Stimulated activated CD4-positive, alpha-beta T cell treated with anti-CD3 and anti-CD28 coated beads, Interleukin-12 subunit alpha, Interleukin-12 subunit beta, amount 100 ng/mL, for 4 hours (primary cell): ENCODE results near the gene CCDC144A.
"Not testable (repeated sequence)": the region's sequence is repeated elsewhere in the genome, so short reads cannot be mapped to it uniquely, and the experiment has no call there.

Experiments used
- DNase-seq: peaks from one replicate; pipeline ENCODE4 v3.0.0-alpha.2; 2020

The CCDC144A gene

DNA sequence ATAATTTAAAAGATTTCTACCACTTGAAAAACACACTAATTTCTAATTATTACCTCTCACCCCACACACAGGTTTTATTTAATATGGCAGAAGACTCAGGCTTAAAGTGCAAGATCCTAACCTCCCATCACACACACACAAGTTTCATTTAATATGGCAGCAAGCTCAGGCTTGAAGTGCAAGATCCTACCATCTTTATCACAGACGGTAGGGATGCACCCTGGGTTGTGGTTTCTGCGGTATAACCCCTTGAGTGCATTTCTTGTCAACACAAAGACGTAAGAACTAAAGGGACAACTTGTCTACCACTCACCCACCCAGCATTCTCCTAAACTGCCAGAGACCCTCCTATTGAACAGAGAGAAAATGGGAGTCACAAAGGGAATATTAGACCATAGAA is 68.1 kb downstream of the CCDC144A start:
- DNase-seq = not testable (repeated sequence)

DNA sequence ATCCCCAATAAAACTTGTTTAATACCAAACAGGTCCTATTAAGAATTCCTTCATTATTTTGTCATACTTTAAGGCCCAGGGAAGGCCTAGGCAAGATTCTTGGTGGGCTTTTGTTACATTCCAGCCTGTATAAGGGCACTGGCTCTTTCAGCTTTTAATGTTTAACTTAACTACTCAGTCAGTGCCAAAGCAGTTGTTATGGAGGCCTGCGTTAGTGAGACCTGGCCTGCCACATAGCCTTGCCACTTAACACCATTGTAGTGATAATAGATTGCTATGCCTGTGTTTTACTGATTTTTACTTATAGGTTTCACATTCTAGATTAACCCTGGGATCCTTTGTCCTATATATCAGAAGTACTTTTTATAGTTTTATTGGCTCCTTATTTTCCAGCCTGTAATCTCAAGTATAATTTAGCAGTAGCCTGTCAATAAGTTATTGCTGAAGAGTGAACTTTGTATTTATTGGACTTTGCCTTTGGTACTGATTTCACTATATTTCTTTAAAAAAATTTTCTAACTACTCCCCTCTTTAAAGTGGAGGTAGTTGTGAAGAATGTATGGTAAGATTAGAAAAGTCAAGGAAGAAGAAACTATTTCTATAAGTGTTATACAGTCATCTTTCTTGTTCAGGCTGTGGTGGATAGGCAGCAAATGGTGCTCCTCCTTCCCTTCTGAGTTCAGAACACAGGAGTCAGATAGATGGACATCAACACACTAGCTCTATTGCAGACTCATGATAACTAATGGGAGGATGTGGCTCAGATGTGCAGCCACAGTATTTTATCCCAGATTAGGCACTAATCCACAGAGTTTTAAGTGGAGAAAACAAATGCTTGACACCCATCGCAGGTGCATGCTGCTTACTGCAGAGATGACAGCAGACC is 78.5 kb downstream of the CCDC144A start:
- not testable (repeated sequence) for DNase-seq

DNA sequence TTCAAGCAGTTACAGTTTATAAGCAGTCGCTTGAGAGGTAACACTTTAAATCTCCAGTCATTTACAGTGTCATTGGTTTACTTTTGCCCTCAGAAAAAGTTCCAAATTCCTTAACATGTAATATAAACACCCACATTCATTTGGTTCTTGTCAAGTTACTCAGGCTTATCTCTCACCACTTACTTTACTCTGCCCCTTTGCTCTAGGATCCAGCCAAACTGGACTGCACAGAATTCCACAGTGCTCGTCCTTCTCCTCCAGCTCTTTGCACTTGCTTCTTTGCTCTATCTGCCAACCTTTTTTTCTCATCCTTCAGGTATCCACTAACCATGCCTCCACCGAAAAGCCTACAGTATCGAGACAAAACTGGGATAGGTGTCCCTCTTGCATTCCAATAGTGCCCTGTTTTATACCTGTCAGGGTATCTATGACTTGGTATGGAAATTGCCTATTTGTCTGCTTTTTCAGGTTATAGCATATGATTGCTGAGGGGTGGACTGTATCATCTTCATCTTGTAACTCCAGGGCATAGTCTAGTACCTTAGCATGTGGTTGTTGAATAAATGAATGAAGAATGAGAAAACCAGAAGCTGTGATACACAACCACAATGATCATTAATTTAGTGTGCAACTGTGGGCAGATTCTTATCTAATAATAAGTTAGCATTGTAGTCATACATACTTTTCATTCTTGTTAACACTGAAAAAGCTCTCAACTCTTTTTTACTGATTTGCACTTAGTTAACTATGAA is 82.5 kb downstream of the CCDC144A start:
- not testable (repeated sequence) for DNase-seq

DNA sequence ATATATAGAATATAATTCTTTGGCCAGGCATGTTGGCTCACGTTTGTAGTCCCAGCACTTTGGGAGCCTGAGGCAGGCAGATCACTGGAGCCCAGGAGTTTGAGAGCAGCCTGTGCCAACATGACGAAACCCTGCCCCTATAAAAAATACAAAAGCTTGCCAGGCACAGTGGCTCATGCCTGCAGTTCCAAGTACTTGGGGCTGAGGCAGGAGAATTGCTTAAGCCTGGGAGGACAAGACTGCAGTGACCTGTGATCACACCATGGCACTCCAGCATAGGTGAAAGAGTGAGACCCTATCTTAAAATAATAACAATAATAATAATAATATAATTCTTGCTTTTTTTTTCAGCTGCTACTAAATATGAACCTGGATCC is 83.1 kb downstream of the CCDC144A start:
- not testable (repeated sequence) for DNase-seq

DNA sequence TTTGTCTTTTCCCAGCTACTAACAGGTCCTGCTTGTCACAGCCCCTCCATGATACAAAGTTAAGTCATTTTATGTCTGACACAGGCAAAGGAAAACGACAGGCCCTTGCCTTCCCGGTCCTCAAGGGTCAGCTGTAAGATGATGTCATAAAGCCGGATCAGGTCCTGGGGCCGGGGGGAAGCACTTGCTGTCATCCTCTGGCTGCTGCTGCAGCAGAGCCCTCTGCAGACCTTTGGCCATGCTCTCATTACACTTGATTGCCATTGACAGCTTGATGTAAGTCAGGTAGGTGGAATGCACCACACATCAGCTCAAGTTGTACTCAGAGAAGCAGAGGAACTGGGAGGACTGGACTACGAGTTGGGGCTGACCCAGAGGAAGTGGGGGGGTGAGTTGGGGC is 97.8 kb downstream of the CCDC144A start:
- DNase-seq = not testable (repeated sequence)

DNA sequence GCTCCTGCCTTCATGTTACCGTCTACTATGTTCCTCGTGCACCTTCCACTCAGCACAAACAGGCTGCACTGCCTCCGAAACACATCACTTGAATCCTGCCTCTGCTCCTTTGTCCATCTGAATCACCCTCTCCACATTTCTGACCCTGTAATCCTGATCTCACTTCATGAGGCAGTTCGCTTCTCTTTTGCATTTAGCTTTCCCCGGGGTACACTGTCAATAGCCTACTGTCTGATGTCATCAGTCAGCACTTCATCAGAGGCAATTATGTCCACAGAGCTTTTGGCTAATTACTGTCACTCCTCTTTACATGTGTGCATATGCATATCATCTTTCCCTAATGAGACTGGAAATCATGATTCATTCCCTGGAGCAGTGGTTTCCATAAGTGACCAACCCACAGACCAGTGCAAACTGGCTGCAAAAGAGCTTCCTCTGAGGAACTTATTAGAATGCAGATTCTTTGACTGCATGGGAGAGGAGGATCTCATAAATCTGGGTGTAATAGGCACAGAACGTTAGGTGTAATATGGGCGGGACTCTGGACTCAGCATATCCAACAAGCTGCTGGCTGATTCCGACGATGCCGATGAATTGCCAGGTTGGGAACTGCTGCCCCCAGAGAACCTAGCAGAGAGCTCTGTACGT is 99.0 kb downstream of the CCDC144A start:
- DNase-seq = not testable (repeated sequence)

DNA sequence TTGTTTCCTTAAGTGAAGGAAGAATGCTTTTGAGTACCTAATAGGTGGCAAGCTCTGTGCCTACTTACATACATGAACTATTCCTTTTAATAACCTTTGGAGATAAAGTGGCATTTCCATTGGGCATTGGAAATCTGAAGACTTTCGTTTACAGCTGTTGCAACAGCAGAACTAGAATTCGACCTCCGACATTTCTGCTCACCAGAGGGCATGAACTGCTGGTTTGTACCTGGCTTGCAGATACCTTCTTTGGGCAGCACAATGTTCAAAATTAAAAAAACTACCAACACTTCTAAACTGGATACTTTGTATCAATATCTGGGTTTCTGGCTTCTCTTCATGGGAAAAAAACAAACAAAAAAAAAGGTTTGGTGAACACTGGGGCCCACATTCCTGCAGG is 99.6 kb downstream of the CCDC144A start:
- not testable (repeated sequence) for DNase-seq

DNA sequence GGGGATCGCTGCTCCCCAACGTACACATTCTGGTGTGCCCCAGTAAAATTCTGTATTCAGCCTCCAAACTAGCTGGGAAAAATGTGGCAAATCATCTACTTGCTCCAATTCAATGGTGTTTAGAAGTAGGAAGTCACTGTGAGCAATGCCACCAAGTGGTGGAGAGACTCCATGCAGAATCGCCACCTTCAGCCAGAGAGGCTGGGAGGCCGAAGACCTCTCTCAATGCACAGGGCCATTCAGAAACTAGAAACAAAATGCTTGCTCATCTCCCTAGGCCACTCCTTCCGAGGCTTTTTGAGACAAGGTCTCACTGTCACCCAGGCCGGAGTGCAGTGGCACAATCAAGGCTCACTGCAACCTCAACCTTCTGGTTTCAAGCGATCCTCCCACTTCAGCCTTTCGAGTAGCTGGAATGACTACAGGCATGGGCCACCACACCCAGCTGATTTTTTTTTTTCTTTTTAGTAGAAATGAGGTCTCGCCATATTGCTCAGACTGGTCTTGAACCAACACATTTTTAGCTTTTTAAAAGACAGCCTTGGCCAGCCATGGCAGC is 100.4 kb downstream of the CCDC144A start:
- DNase-seq = not testable (repeated sequence)

DNA sequence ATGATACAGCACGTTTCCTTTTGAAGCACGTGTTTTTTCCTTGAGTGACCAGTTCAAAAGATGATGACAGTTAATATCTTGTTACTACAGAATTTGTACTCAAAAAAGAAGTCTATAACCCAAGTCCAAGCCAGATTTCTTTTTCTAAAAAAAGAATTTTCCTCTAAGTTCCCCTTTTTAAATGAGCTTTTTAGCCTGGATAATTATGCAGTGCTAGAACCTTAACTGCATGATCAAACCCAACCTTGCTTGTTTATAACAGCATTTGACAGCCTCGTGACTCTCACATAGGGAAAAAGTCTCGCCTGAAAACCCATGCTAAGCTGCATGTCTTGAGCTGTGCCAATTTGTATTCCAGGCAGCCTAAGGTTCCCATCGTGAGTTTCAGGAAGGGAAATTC is 104.2 kb downstream of the CCDC144A start:
- not testable (repeated sequence) for DNase-seq

DNA sequence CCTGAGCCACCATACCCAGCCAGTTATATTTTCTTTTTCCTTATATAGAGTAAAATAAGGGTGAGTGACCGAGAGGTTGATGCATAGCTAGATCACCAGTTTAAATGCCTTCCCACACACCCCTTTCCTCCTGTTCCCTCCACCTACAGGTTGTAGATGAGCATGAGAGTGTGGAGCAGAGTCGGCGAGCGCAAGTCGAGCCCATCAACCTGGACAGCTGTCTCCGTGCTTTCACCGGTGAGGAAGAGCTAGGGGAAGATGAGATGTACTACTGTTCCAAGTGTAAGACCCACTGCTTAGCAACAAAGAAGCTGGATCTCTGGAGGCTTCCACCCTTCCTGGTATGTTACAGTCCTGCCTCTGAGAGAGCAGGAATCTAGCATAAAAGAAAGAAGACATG is 105.9 kb downstream of the CCDC144A start:
- not testable (repeated sequence) for DNase-seq

DNA sequence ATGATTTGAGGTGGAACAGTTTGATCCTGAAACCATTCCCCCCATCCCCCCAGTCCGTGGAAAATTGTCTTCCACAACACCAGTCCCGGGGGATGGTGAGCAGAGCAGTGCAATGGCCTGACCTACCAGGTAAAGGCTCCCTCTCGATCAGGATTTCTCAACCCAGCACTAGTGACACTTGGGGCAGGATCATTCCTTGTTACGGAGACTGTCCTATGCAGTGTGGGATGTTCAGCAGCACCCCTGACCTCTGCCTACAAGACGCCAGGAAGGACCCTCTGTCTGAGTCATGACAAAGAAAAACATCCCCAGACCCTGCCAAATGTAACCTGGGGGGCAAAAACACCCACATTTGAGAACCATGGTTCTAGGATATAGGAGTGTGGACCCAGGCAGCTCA is 114.8 kb downstream of the CCDC144A start:
- DNase-seq = not testable (repeated sequence)

DNA sequence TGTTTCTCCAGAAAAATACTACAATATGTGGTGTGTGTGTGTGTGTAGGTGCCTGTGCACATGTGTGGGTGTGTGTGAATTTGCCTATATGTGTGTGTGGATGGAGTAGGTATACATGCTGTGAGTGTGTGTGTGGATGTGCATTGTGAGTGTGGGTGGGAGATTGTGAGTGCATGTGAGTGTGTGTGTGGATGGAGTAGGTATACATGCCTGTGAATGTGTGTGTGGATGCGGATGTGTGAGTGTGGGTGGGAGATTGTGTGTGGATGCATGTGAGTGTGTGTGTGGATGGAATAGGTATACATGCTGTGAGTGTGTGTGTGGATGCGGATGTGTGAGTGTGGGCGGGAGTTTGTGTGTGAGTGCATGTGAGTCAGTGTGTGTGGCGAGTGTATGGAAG is 116.6 kb downstream of the CCDC144A start:
- DNase-seq = not testable (repeated sequence)

DNA sequence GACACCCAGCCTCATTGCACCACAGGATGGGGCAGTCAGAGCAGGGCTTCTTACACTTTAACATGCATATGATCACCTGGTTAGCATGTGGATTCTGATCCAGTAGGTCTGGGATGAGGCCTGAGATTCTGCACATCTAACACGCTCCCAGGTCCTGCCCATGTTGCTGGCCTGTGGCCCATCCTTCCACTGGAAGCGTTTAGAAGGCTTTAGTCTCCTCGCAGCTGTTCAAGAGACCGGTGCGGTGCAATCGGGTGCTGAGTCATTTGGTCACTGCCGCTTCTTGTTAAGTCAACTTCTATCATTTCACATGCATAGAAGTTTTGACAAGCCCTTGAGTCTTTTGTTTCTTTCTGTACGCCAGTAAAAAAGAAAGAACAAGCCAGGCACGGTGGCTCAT is 117.6 kb downstream of the CCDC144A start:
- not testable (repeated sequence) for DNase-seq

DNA sequence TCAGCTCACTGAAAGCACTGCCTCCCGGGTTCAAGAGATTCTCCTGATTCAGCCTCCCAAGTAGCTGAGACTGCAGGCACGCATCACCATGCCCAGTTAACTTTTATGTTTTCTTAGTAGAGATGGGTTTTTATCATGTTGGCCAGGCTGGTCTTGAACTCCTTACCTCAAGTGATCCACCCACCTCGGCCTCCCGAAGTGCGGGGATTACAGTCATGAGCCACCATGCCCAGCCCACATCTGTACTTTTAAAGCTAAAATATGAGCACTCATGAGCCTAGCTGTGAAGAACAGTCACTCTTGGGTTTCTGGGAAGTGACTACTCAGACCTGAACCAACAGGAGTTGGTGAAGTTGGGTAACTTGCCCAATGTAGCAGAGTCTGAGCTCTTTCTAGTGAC is 120.2 kb downstream of the CCDC144A start:
- DNase-seq = not testable (repeated sequence)

DNA sequence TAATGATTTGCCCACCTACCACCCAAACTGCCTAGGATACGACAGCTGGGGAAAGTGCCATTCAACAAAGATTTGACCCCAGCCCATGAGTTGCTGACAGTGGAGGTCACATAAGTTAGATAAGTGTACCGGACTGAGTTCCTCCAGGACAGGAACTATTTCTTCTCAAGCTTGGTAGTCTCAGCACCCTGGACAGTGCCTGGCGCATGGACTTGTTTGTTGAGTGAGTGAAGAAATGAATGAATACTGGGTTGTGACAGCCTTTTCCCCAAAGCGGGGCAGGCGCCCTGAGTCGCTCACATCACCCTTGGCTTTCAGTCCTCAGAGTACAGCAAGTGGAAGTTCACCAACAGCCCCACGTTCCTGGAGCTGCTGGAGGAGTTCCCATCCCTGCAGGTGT is 122.1 kb downstream of the CCDC144A start:
- DNase-seq = not testable (repeated sequence)

DNA sequence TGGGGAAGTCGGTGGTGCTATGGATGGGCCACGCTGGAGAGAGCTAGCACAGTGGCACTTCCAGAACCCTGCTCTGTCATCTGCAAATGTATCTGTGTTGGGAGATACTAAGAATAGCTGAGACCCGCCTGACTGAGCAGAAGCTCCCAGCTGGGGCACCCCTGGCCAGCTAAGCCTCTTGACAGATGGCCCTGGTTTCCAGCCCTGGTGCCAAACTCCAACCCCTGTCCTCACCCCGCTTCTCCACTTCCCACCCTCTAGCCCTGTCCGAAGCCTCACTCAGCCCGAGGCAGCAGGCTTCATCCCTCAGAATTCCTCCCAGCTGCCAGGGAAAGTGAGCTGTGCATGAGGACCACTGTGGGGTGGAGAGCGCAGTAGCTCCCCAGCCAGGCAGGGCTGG is 124.4 kb downstream of the CCDC144A start:
- DNase-seq = no peak

DNA sequence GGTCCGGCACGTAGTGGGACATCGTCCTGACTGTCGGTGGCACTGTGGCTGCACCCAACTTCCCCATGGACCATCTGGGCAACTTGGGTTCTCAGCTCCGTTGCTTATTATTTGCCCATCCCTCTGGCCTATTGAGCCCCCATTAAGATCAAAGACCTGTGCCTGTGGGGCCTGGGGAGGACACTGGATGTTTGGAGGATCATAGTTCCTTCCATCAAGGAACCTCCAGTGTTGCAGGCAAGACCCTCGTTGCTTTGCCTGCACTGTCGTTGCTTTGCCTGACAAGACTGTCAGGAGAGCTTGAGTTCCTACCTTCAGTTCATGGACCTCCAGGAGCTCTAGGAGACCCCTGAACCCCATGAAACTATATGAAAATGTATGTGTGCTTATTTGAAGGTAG is 127.2 kb downstream of the CCDC144A start:
- no peak for DNase-seq

DNA sequence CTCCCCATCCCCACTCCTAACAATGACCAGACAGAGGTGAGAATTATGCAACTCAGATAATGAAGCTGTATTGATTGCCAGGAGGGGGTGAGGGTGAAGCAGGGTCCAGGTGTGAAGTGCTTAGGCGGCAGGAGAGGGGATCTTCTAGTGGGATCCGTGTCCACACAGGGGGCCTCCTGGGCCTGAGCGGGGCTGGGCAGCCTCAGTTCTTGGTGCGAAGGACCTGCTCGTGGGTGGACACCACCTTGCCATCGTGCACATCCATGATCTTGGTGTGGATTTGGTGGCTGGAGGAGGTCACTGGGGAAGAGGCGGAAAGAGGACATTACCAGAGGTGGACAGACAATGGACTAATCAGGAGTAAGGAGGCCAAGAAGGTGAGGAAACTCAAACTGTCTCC is 127.9 kb downstream of the CCDC144A start:
- DNase-seq = not testable (repeated sequence)

DNA sequence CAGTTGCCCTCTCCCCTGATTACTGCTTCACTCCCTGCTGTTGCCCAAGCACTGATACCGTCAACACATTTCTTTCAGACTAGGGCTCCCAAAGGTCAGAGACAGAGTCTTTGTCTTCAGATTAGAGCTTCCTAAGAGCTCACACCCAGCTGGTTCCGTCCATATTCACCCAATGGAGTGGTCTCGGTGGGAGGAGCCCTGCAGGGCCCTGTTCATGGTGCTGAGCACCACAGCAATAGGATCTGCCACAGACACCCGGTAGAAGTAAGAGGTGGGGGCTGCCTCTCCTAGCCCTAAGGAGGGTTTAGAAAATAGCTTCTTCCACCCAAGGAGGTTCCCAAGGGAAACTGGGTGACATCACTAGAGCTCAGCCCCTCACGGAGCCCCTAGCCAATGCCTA is 128.3 kb downstream of the CCDC144A start:
- no peak for DNase-seq

DNA sequence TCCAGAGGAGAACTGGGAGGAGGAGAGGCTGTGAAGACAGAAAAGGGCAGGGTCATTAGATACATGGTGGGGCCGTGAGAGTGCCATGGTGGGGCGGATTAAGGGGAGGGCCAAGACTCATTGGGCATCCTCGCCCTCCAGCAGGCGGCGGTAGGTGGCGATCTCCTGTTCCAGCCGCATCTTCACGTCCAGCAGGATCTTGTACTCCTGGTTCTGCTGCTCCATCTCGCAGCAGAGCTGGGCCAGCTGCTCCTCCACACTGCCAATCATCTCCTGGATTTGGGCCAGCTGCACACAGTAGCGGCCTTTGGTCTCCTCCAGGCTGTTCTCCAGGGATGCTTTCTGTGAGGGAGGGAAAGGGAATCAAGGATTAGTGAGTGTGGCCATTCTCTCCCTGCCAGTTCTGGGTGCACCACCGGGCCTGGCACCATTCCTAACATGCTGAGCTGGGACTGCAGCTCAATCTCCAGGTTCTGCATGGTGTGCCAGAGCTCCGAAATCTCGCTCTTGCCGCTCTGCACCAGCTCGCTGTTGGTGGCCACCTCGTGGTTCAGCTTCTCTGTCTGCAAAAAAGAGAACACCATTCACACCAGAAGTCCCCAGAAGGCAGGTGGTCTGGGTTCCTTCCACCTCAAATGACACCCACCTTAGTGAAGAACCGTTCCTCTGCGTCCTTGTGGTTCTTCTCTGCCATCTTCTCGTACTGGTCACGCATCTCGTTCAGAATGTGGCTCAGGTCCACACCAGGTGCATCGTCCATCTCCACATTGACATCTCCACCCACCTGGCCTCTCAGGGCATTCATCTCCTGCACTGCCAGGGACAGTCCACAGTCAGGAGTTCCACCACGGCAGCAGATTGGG is 129.0 kb downstream of the CCDC144A start:
- no peak for DNase-seq

DNA sequence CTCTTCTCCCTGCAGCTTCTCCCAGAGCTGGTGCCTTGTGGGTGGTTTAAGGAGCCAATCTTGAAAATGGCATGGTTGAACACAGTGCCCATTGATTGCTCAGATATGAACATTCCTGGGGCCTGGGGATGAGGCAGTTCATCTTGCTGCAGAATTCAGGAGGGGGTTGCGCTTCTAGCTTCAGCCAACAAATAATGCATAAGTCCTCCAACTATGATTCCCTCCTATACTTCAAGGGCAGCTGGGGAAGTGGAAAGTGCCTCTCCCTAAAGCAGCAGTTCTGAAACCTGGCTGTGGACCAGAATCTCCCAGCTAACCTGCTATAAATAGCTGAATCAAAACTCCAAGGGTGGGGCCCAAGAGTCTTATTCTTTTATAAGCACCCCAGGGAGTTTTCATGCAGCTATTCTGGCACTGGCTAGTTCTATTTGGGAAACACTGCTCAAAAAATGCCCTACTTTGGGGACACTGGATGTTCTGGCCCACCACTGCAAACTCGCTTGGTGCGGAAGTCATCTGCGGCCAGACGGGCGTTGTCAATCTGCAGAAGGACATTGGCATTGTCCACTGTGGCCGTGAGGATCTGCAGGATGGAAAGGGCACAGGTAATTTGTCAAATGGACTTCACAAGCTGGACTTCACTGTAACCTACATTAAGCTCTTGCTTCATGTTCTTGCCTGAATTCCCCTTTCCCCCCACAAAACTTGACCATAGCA is 130.3 kb downstream of the CCDC144A start:
- no peak for DNase-seq
